HFFc6 (cell line): ENCODE data around the gene DISC1. TPM values are rescaled to one million over a fixed set of nuclear protein-coding genes. Genes with fewer than 3 reads are reported as not detected.

Source experiments
- DNase-seq: peaks from one replicate; pipeline ENCODE4 v3.0.0-alpha.2; 2018
- H3K27ac Mint-ChIP-seq: 2 replicates; pipeline ENCODE4 v1.8.0; 2020; ENCODE audit warnings: mild to moderate bottlenecking, mixed read lengths
- H3K27me3 Mint-ChIP-seq: 2 replicates; pipeline ENCODE4 v1.8.0; 2021; ENCODE audit warnings: mild to moderate bottlenecking, moderate library complexity, mixed read lengths; ENCODE audit not compliant: insufficient read depth
- H3K36me3 Mint-ChIP-seq: 2 replicates; pipeline ENCODE4 v1.8.0; 2021; ENCODE audit warnings: low read depth, mixed read lengths
- H3K4me1 Mint-ChIP-seq: 2 replicates; pipeline ENCODE4 v1.8.0; 2020; ENCODE audit warnings: low read depth, mixed read lengths
- H3K4me3 Mint-ChIP-seq: 2 replicates; pipeline ENCODE4 v1.8.0; 2020; ENCODE audit warnings: mild to moderate bottlenecking, moderate library complexity, mixed read lengths
- H3K9me3 Mint-ChIP-seq: 2 replicates; pipeline ENCODE4 v1.8.0; 2020; ENCODE audit warnings: mild to moderate bottlenecking, mixed read lengths
- CTCF ChIP-seq: fragments of 200-600 bp; sonication (generic); IDR thresholded peaks from 2 replicates; pipeline ENCODE4 v1.5.0; 2021; ENCODE audit warnings: antibody characterized with exemption, mild to moderate bottlenecking
- total RNA-seq, 6 experiments: library from RNA; stranded (reverse); fragmentation: NEBNext Ultra II Directional; extraction: Animal tissue kit (Norgen Biotek cat#: 25700); gene quantifications; 2 replicates in 1 of 6; 3 replicates in 5 of 6; pipeline ENCODE4 v1.2.3, GENCODE V29; 2021

The DISC1 gene
- total RNA-seq, 6 experiments from 2014 or later: 1.3 to 4.3 (median 1.9) TPM

GRCh38 chr1:231601824-231602672 lies 24.5 kb upstream of the DISC1 start:
- Mint-ChIP-seq H3K9me3 (no peaks in the 10 kb centered on the region), H3K36me3 (no peaks in the 10 kb centered on the region), H3K4me3 (no peak overlapping the region; the same call in 1 of the 2 replicates), H3K4me1 (peaks cover 56% of the 10 kb centered on the region), H3K27ac (no peak overlapping the region), H3K27me3 (peaks cover 3% of the 10 kb centered on the region; the same call in 1 of the 2 replicates)
- TF ChIP-seq CTCF: no peak
- DNase-seq: no peak

- Mint-ChIP-seq H3K4me3 (no peak overlapping the region; the same call in 1 of the 2 replicates), H3K36me3 (no peaks in the 10 kb centered on the region), H3K27ac (no peak overlapping the region), H3K9me3 (no peaks in the 10 kb centered on the region), H3K4me1 (peaks cover 57% of the 10 kb centered on the region), H3K27me3 (peaks cover 3% of the 10 kb centered on the region; the same call in 1 of the 2 replicates)
- TF ChIP-seq CTCF: no peak
- no peak for DNase-seq
Observed at GRCh38 chr1:231602673-231602984, 24.0 kb upstream of the DISC1 start.

DNA sequence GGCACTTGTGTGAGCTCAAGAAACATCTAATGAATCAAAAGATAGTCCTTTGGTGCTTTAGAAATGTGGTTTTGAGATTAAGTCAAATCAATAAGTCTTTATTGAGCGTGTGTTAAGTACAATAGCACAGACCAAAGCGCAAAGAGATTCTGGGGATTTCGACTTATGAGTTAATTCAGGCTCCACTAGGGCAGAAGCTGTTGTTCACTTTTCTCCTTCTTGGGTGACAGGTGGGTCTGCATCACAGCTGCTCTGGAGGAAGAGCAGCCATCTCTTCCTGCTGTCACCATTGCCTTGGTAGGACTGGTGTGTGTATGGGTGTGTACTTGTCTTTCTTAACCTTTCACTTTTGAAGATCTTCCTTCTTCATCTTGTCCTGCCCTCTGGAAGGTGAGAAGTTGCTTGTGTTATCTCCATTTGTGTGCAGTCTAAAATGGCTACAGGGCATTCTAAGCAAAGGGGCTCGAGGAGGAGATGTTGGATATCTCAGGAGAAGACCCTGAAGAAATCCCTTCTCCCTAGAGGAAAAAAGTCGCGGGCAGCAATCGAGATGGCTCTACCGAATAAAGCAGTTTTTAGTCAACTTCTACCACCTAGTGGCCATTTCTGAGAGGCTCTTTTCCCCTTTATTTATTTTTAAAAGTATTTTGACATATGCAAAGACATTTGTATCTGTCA lies 22.9 kb upstream of the DISC1 start:
- Mint-ChIP-seq H3K4me3 (peak overlapping the region; percentile 98), H3K4me1 (peaks cover 50% of the 10 kb centered on the region), H3K36me3 (no peaks in the 10 kb centered on the region), H3K9me3 (no peaks in the 10 kb centered on the region), H3K27me3 (peaks cover 3% of the 10 kb centered on the region; the same call in 1 of the 2 replicates), H3K27ac (peak overlapping the region; percentile 69)
- TF ChIP-seq CTCF: peak; percentile 88
- peak; percentile 57 for DNase-seq

DNA sequence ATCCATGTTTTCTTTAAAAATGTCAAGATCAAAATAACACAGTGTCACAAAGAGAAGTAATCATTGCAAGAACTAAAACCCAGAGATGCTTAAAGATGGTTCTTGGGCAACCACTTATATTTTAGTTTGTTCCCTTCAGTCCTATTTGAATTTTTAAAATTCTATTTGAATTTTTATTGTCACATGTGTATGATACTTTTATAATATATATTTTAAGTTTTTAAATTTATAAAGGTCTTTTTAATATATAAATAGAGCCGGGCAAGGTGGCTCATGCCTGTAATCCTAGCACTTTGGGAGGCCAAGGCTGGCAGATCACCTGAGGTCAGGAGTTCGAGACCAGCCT lies 22.3 kb upstream of the DISC1 start:
- no peak overlapping the region; the same call in 1 of the 2 replicates for H3K4me3 Mint-ChIP-seq
- no peaks in the 10 kb centered on the region for H3K9me3 Mint-ChIP-seq
- peaks cover 3% of the 10 kb centered on the region; the same call in 1 of the 2 replicates for H3K27me3 Mint-ChIP-seq
- H3K27ac Mint-ChIP-seq: no peak overlapping the region
- H3K4me1 Mint-ChIP-seq: peaks cover 50% of the 10 kb centered on the region
- DNase-seq: no peak
- TF ChIP-seq CTCF: no peak; the same call in 1 of the 2 replicates
- no peaks in the 10 kb centered on the region for H3K36me3 Mint-ChIP-seq

GRCh38 chr1:231605149-231606100 lies 21.2 kb upstream of the DISC1 start:
- no peak for TF ChIP-seq CTCF
- H3K27me3 Mint-ChIP-seq: peaks cover 12% of the 10 kb centered on the region
- H3K4me3 Mint-ChIP-seq: no peak overlapping the region
- no peak for DNase-seq
- H3K27ac Mint-ChIP-seq: no peak overlapping the region
- peaks cover 42% of the 10 kb centered on the region for H3K4me1 Mint-ChIP-seq
- no peaks in the 10 kb centered on the region for H3K36me3 Mint-ChIP-seq
- no peaks in the 10 kb centered on the region for H3K9me3 Mint-ChIP-seq
